Measurements from ENCODE around the gene ANKS1B.

DNA sequence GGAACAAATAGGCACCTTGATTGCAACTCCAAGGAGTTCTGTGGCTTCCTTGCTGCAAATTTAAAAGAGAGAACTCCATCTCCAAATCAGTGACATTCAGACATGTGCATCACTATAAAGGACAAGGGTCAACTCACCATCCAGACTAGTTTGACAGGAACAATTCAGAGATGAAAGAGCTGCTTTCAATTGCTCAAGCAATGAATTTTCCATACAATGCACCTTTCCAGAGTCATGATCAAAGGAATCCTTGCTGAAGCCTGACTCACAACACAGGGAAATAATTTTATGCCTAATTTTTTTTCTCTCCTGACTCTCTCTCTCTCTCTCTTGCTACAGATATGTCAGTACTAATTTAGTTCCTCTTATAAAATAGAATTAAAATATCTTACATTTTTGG, 717.7 kb downstream of the ANKS1B start:
- TF ChIP-seq, protein P1, sequence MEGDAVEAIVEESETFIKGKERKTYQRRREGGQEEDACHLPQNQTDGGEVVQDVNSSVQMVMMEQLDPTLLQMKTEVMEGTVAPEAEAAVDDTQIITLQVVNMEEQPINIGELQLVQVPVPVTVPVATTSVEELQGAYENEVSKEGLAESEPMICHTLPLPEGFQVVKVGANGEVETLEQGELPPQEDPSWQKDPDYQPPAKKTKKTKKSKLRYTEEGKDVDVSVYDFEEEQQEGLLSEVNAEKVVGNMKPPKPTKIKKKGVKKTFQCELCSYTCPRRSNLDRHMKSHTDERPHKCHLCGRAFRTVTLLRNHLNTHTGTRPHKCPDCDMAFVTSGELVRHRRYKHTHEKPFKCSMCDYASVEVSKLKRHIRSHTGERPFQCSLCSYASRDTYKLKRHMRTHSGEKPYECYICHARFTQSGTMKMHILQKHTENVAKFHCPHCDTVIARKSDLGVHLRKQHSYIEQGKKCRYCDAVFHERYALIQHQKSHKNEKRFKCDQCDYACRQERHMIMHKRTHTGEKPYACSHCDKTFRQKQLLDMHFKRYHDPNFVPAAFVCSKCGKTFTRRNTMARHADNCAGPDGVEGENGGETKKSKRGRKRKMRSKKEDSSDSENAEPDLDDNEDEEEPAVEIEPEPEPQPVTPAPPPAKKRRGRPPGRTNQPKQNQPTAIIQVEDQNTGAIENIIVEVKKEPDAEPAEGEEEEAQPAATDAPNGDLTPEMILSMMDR (IDR thresholded peaks at IDR 0.05): no peak
- TF ChIP-seq POLR2A (IDR thresholded peaks at IDR 0.05): no peak
